H9 (cell line): ENCODE measurements around the gene DACT2. TPM values are rescaled to one million over a fixed set of nuclear protein-coding genes. Genes with fewer than 3 reads are reported as not detected.
A peak's percentile ranks its signal among the peaks of the same experiment; 100 is the strongest.

Experiments
- DNase-seq: peaks from one replicate; pipeline ENCODE4 v3.0.0-alpha.2; 2017
- H2AFZ ChIP-seq: one replicate; pipeline ENCODE4 v1.6.1; 2013; ENCODE audit warnings: mild to moderate bottlenecking, low read length, control low read depth, moderate library complexity
- H2AK5ac ChIP-seq: 2 replicates; pipeline ENCODE4 v1.6.1; 2013; ENCODE audit warnings: low read length, control low read depth, mixed read lengths; ENCODE audit not compliant: insufficient read length
- H2BK120ac ChIP-seq: one replicate; pipeline ENCODE4 v1.6.1; 2013; ENCODE audit warnings: low read depth, mild to moderate bottlenecking, low read length, control low read depth, inconsistent platforms; ENCODE audit not compliant: poor library complexity, severe bottlenecking
- H2BK12ac ChIP-seq: 2 replicates; pipeline ENCODE4 v1.6.1; 2013; ENCODE audit warnings: low read length, control low read depth, mixed read lengths, low read depth; ENCODE audit not compliant: insufficient read length
- H2BK15ac ChIP-seq: 2 replicates; pipeline ENCODE4 v1.6.1; 2013; ENCODE audit warnings: low read depth, low read length, control low read depth
- H2BK20ac ChIP-seq: one replicate; pipeline ENCODE4 v1.6.1; 2013; ENCODE audit warnings: low read depth, mild to moderate bottlenecking, low read length, control low read depth, inconsistent platforms; ENCODE audit not compliant: poor library complexity, severe bottlenecking
- H2BK5ac ChIP-seq: 2 replicates; pipeline ENCODE4 v1.6.1; 2013; ENCODE audit warnings: low read length, control low read depth, mixed read lengths; ENCODE audit not compliant: insufficient read length
- H3K14ac ChIP-seq: 2 replicates; pipeline ENCODE4 v1.6.1; 2013; ENCODE audit warnings: low read length, control low read depth; ENCODE audit not compliant: insufficient read depth
- H3K18ac ChIP-seq: 2 replicates; pipeline ENCODE4 v1.6.1; 2013; ENCODE audit warnings: low read depth, mild to moderate bottlenecking, mixed read lengths, low read length, control low read depth; ENCODE audit not compliant: insufficient read length
- H3K23ac ChIP-seq: 2 replicates; pipeline ENCODE4 v1.6.1; 2013; ENCODE audit warnings: low read length, control low read depth, mixed read lengths, low read depth; ENCODE audit not compliant: insufficient read length
- H3K23me2 ChIP-seq: 2 replicates; pipeline ENCODE4 v1.6.1; 2013; ENCODE audit warnings: low read depth, mild to moderate bottlenecking, mixed read lengths, low read length, control low read depth; ENCODE audit not compliant: insufficient read length, poor library complexity, severe bottlenecking
- H3K27ac ChIP-seq: 2 replicates; pipeline ENCODE4 v1.5.1; 2013; ENCODE audit warnings: low read length, control low read depth, mixed read lengths, low read depth; ENCODE audit not compliant: insufficient read length
- H3K27me3 ChIP-seq: 2 replicates; pipeline ENCODE4 v1.6.1; 2013; ENCODE audit warnings: low read length, control low read depth, inconsistent platforms; ENCODE audit not compliant: insufficient read depth
- H3K4ac ChIP-seq: 2 replicates; pipeline ENCODE4 v1.6.1; 2013; ENCODE audit warnings: low read depth, mild to moderate bottlenecking, control low read depth, inconsistent platforms, low read length, moderate library complexity
- H3K4me1 ChIP-seq: 2 replicates; pipeline ENCODE4 v1.6.1; 2013; ENCODE audit warnings: low read length, control low read depth, inconsistent platforms; ENCODE audit not compliant: insufficient read depth
- H3K4me2 ChIP-seq: 2 replicates; pipeline ENCODE4 v1.6.1; 2013; ENCODE audit warnings: low read length, control low read depth, mixed read lengths; ENCODE audit not compliant: insufficient read length, insufficient read depth
- H3K56ac ChIP-seq: 2 replicates; pipeline ENCODE4 v1.6.1; 2013; ENCODE audit warnings: low read depth, mild to moderate bottlenecking, mixed read lengths, low read length, control low read depth; ENCODE audit not compliant: insufficient read length
- H3K79me1 ChIP-seq: 2 replicates; pipeline ENCODE4 v1.6.1; 2013; ENCODE audit warnings: low read depth, mild to moderate bottlenecking, moderate library complexity, low read length, control low read depth, inconsistent platforms; ENCODE audit not compliant: insufficient read depth, poor library complexity, severe bottlenecking
- H3K79me2 ChIP-seq: 2 replicates; pipeline ENCODE4 v1.6.1; 2013; ENCODE audit warnings: low read length, control low read depth, inconsistent platforms; ENCODE audit not compliant: insufficient read depth
- H3K9ac ChIP-seq: 2 replicates; pipeline ENCODE4 v1.6.1; 2013; ENCODE audit warnings: low read length, control low read depth, mixed read lengths; ENCODE audit not compliant: insufficient read length; ENCODE audit errors: extremely low read depth
- H3K9me3 ChIP-seq: one replicate; pipeline ENCODE4 v1.6.1; 2013; ENCODE audit warnings: low read depth, low read length, inconsistent platforms; ENCODE audit not compliant: control insufficient read depth
- H3T11ph ChIP-seq: one replicate; pipeline ENCODE4 v1.6.1; 2013; ENCODE audit warnings: mild to moderate bottlenecking, low read length, control low read depth, inconsistent platforms
- H4K20me1 ChIP-seq: one replicate; pipeline ENCODE4 v1.6.1; 2013; ENCODE audit not compliant: control insufficient read depth, insufficient read length, insufficient read depth
- H4K5ac ChIP-seq: 2 replicates; pipeline ENCODE4 v1.6.1; 2013; ENCODE audit warnings: low read depth, mild to moderate bottlenecking, mixed read lengths, low read length, control low read depth; ENCODE audit not compliant: insufficient read length
- H4K8ac ChIP-seq: replicated peaks from 2 replicates; pipeline ENCODE4 v1.6.1; 2013; ENCODE audit warnings: low read length, control low read depth, mixed read lengths, low read depth; ENCODE audit not compliant: insufficient read length
- H4K91ac ChIP-seq: 2 replicates; pipeline ENCODE4 v1.6.1; 2013; ENCODE audit warnings: low read depth, mild to moderate bottlenecking, moderate library complexity, mixed read lengths, low read length, control low read depth; ENCODE audit not compliant: insufficient read length
- H3K27ac Mint-ChIP-seq, 3 experiments: 2 replicates in 2 of 3; 3 replicates in 1 of 3; pipeline ENCODE4 v1.8.0; 2020 to 2021; ENCODE audit warnings: mixed read lengths in 3 of 3, mild to moderate bottlenecking in 1 of 3, moderate library complexity in 1 of 3
- H3K27me3 Mint-ChIP-seq: 2 replicates; pipeline ENCODE4 v1.8.0; 2021; ENCODE audit warnings: low read depth, mild to moderate bottlenecking, moderate library complexity, mixed read lengths
- H3K36me3 Mint-ChIP-seq, 3 experiments: 2 replicates in 2 of 3; 3 replicates in 1 of 3; pipeline ENCODE4 v1.8.0; 2020 to 2021; ENCODE audit warnings: low read depth in 3 of 3, mixed read lengths in 3 of 3; ENCODE audit not compliant: insufficient read depth in 1 of 3
- H3K4me1 Mint-ChIP-seq, 2 experiments: 2 replicates each; pipeline ENCODE4 v1.8.0; 2020; ENCODE audit warnings: mixed read lengths in 2 of 2
- H3K4me3 Mint-ChIP-seq, 2 experiments: 2 replicates in 1 of 2; 3 replicates in 1 of 2; pipeline ENCODE4 v1.8.0; 2020 to 2021; ENCODE audit warnings: mild to moderate bottlenecking in 2 of 2, mixed read lengths in 2 of 2, moderate library complexity in 1 of 2
- H3K9me3 Mint-ChIP-seq, 2 experiments: 2 replicates in 1 of 2; 3 replicates in 1 of 2; pipeline ENCODE4 v1.8.0; 2020; ENCODE audit warnings: mild to moderate bottlenecking in 2 of 2, mixed read lengths in 2 of 2, moderate library complexity in 1 of 2
- CTCF ChIP-seq: fragments of 200-600 bp; sonication (generic); conservative IDR thresholded peaks from 3 replicates; pipeline ENCODE4 v1.8.0; 2021; ENCODE audit warnings: antibody characterized with exemption, mild to moderate bottlenecking
- WGBS: extraction: QIAGEN DNeasy Blood & Tissue Kit; methylation state at CpG from one replicate; pipeline ENCODE4 v1.1.7; 2013; ENCODE audit warnings: missing lambda C conversion rate, low lambda C conversion rate, mixed read lengths; ENCODE audit not compliant: insufficient read length; ENCODE audit errors: extremely low coverage; 5-methylcytosine and 5-hydroxymethylcytosine counted together
- total RNA-seq: library from RNA; stranded (reverse); gene quantifications from 2 replicates; pipeline ENCODE4 v1.2.1, GENCODE V29; 2021

Gene DACT2
- total RNA-seq, 1 experiment from 2014 or later: 1.8 TPM

GRCh38 chr6:168308390-168309144, 11.0 kb downstream of the DACT2 start:
- WGBS: no CpG with 5 or more reads among the region's 35 CpGs
- peaks cover 3% of the 10 kb centered on the region; the same call in 1 of the 2 replicates for H3K4me1 ChIP-seq
- no peak overlapping the region for H3K4me3 Mint-ChIP-seq

More at GRCh38 chr6:168308390-168309144, 11.0 kb downstream of the DACT2 start:
- Histone ChIP-seq H3K18ac (no peak overlapping the region), H3K27ac (no peak overlapping the region), H2BK12ac (no peak overlapping the region), H4K91ac (no peak overlapping the region), H2AFZ (no peak overlapping the region), H3K9ac (no peak overlapping the region), H2BK5ac (no peak overlapping the region), H3K23ac (no peak overlapping the region), H3T11ph (no peak overlapping the region), H2BK15ac (no peak overlapping the region), H4K8ac (no peak overlapping the region), H3K4me2 (no peak overlapping the region), H3K23me2 (no peaks in the 10 kb centered on the region), H4K20me1 (no peaks in the 10 kb centered on the region), H3K4ac (no peak overlapping the region), H2AK5ac (no peak overlapping the region), H3K79me2 (no peaks in the 10 kb centered on the region), H2BK20ac (no peak overlapping the region), H3K9me3 (no peaks in the 10 kb centered on the region), H3K79me1 (no peaks in the 10 kb centered on the region), H4K5ac (no peak overlapping the region), H3K27me3 (no peaks in the 10 kb centered on the region), H3K56ac (no peak overlapping the region), H3K14ac (no peak overlapping the region), H2BK120ac (no peak overlapping the region)
- H3K27me3 Mint-ChIP-seq: peaks cover 25% of the 10 kb centered on the region
- H3K4me1 Mint-ChIP-seq: peaks cover 23 to 30% of the 10 kb centered on the region in 2 experiments
- no peaks in the 10 kb centered on the region; a peak in 1 of 5 replicates for H3K9me3 Mint-ChIP-seq
- peaks cover 0 to 11% (median 11%) of the 10 kb centered on the region in 3 experiments; a peak in 6 of 7 replicates for H3K36me3 Mint-ChIP-seq
- H3K27ac Mint-ChIP-seq: peak overlapping the region in 1 of 3 experiments; percentile 64; a peak in 1 of 7 replicates
- no peak for DNase-seq
- TF ChIP-seq CTCF: no peak
